ENCODE data around the gene GRIK3.

GRIK3 gene

GRCh38 chr1:36792292-36792691 lies 242.0 kb downstream of the GRIK3 start:
- DNase-seq (ENCODE audit: low read depth in 1 of 2, low spot score in 1 of 2) = no peak
- TF ChIP-seq SPI1 (IDR thresholded peaks at IDR 0.05; ENCODE audit: borderline replicate concordance, low read depth) (no peak), GABPA (IDR thresholded peaks at IDR 0.05; ENCODE audit: low read depth) (no peak)
- TF ChIP-seq, protein P1, sequence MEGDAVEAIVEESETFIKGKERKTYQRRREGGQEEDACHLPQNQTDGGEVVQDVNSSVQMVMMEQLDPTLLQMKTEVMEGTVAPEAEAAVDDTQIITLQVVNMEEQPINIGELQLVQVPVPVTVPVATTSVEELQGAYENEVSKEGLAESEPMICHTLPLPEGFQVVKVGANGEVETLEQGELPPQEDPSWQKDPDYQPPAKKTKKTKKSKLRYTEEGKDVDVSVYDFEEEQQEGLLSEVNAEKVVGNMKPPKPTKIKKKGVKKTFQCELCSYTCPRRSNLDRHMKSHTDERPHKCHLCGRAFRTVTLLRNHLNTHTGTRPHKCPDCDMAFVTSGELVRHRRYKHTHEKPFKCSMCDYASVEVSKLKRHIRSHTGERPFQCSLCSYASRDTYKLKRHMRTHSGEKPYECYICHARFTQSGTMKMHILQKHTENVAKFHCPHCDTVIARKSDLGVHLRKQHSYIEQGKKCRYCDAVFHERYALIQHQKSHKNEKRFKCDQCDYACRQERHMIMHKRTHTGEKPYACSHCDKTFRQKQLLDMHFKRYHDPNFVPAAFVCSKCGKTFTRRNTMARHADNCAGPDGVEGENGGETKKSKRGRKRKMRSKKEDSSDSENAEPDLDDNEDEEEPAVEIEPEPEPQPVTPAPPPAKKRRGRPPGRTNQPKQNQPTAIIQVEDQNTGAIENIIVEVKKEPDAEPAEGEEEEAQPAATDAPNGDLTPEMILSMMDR (IDR thresholded peaks at IDR 0.05; ENCODE audit: insufficient read depth, low read length) = no peak
- Histone ChIP-seq H3K27ac (replicated peaks) (no peak overlapping the region), H3K27me3 (ENCODE audit: insufficient read depth, poor library complexity, severe bottlenecking) (no peaks in the 10 kb centered on the region), H3K4me3 (replicated peaks; ENCODE audit: insufficient read depth, low read length) (no peak overlapping the region)

GRCh38 chr1:36790191-36790590 lies 244.1 kb downstream of the GRIK3 start:
- DNase-seq (ENCODE audit: low read depth in 1 of 2, low spot score in 1 of 2) = no peak
- no peaks in the 10 kb centered on the region for H3K27me3 ChIP-seq (ENCODE audit: insufficient read depth, poor library complexity, severe bottlenecking)
- no peak overlapping the region for H3K4me3 ChIP-seq (replicated peaks; ENCODE audit: insufficient read depth, low read length)
- H3K27ac ChIP-seq (replicated peaks) = no peak overlapping the region
- TF ChIP-seq, protein P1 (IDR thresholded peaks at IDR 0.05; ENCODE audit: insufficient read depth, low read length) = no peak
- TF ChIP-seq SPI1 (IDR thresholded peaks at IDR 0.05; ENCODE audit: borderline replicate concordance, low read depth) (no peak), GABPA (IDR thresholded peaks at IDR 0.05; ENCODE audit: low read depth) (no peak), REST (IDR thresholded peaks at IDR 0.05; ENCODE audit: insufficient replicate concordance, low read depth) (no peak), POLR2AphosphoS5 (IDR thresholded peaks at IDR 0.05; ENCODE audit: low read depth) (no peak)

GRCh38 chr1:36789535-36789934 lies 244.8 kb downstream of the GRIK3 start:
- TF ChIP-seq POLR2AphosphoS5 (IDR thresholded peaks at IDR 0.05; ENCODE audit: low read depth) = no peak
- no peak for TF ChIP-seq SPI1 (IDR thresholded peaks at IDR 0.05; ENCODE audit: borderline replicate concordance, low read depth)
- TF ChIP-seq, protein P1 (IDR thresholded peaks at IDR 0.05; ENCODE audit: insufficient read depth, low read length) = no peak
- no peak for TF ChIP-seq REST (IDR thresholded peaks at IDR 0.05; ENCODE audit: insufficient replicate concordance, low read depth)
- no peak for TF ChIP-seq GABPA (IDR thresholded peaks at IDR 0.05; ENCODE audit: low read depth)
- H3K4me3 ChIP-seq (replicated peaks; ENCODE audit: insufficient read depth, low read length) = no peak overlapping the region
- DNase-seq (ENCODE audit: low read depth in 1 of 2, low spot score in 1 of 2) = no peak
- H3K27me3 ChIP-seq (ENCODE audit: insufficient read depth, poor library complexity, severe bottlenecking) = no peaks in the 10 kb centered on the region
- no peak overlapping the region for H3K27ac ChIP-seq (replicated peaks)

DNA sequence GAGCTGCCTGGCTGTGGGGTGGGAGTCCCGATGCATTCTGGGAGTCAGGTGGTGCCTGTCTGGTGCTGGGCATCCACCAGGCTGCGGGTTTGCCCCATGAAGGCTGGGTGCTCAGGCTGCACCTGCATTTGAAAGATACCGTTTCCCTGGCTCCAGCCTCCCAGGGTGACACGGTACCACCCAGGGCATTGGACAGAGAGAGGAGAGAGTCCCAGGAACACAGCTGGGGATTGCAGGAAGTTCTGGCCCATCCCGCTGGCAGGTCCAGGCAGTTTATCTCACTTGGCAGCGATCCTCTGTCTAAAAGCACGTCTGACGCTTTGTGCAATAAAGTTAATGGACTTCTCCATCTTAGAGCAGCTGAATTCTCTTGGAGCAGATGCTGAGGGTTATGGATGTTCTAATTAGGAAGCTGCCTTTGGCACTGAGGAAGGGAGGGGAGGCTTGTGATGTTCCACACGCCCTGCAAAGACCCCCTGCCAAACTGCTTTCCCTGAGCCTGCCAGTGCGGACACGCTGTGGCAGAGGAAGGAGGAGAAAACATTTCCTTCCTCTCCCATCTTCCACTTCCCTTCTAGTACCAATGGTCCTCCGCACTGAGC lies 246.9 kb downstream of the GRIK3 start:
- no peak for DNase-seq (ENCODE audit: low read depth in 1 of 2, low spot score in 1 of 2)
- no peak overlapping the region for H3K27ac ChIP-seq (replicated peaks)
- H3K4me3 ChIP-seq (replicated peaks; ENCODE audit: insufficient read depth, low read length) = no peak overlapping the region
- TF ChIP-seq REST (IDR thresholded peaks at IDR 0.05; ENCODE audit: insufficient replicate concordance, low read depth) (no peak), GABPA (IDR thresholded peaks at IDR 0.05; ENCODE audit: low read depth) (no peak), POLR2AphosphoS5 (IDR thresholded peaks at IDR 0.05; ENCODE audit: low read depth) (no peak), SPI1 (IDR thresholded peaks at IDR 0.05; ENCODE audit: borderline replicate concordance, low read depth) (no peak)
- TF ChIP-seq, protein P1 (IDR thresholded peaks at IDR 0.05; ENCODE audit: insufficient read depth, low read length) = no peak
- H3K27me3 ChIP-seq (ENCODE audit: insufficient read depth, poor library complexity, severe bottlenecking) = no peaks in the 10 kb centered on the region
